AG04449 (cell line): ENCODE measurements around the gene DUSP15.

Experiments used
- CTCF ChIA-PET: fragments of 350-600 bp; formaldehyde crosslinking; extraction: SDS; loops from one replicate; lab custom pipeline; 2021; ENCODE audit warnings: antibody characterized with exemption; lab: Yijun Ruan, JAX
- POLR2A ChIA-PET: fragments of 400-600, 350-600 bp; formaldehyde crosslinking; extraction: SDS; loops from one replicate; lab custom pipeline; 2020; ENCODE audit warnings: antibody characterized with exemption, inconsistent platforms; lab: Yijun Ruan, JAX
- DNase-seq: peaks from one replicate; pipeline ENCODE4 v3.0.0-alpha.2; 2010; ENCODE audit warnings: low read depth, low spot score
- H3K4me3 ChIP-seq: 2 replicates; pipeline ENCODE4 v1.5.1; 2011; ENCODE audit warnings: low read depth, mild to moderate bottlenecking, control low read depth, low read length
- CTCF ChIP-seq: IDR thresholded peaks from one replicate; pipeline ENCODE4 v1.5.1; 2011; ENCODE audit warnings: mild to moderate bottlenecking, moderate library complexity, low read length, control low read depth, inconsistent platforms; ENCODE audit not compliant: insufficient read depth; ENCODE audit errors: missing control alignments

The DUSP15 gene

DNA sequence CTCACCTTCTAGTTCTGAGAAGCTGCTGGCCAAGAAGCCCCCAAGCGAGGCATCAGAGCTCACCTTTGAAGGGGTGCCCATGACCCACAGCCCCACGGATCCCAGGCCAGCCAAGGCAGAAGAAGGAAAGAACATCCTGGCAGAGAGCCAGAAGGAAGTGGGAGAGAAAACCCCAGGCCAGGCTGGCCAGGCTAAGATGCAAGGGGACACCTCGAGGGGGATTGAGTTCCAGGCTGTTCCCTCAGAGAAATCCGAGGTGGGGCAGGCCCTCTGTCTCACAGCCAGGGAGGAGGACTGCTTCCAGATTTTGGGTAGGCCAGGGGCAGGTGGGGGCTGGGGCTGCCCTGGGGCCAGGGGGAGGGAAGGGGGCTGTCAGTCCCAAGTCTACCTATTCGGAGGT lies 48.9 kb downstream of the DUSP15 start:
- ChIA-PET POLR2A (no interaction called here), CTCF (interaction anchor here (0.7 to 12.9 kb wide), 6 partner anchors 12 to 212 kb away, joined by 3 to 242 read pairs (median 44); partner anchors contain the start of genes FOXS1 and PDRG1)
- no peak for DNase-seq
- no peak for TF ChIP-seq CTCF
- no peak overlapping the region for H3K4me3 ChIP-seq

DNA sequence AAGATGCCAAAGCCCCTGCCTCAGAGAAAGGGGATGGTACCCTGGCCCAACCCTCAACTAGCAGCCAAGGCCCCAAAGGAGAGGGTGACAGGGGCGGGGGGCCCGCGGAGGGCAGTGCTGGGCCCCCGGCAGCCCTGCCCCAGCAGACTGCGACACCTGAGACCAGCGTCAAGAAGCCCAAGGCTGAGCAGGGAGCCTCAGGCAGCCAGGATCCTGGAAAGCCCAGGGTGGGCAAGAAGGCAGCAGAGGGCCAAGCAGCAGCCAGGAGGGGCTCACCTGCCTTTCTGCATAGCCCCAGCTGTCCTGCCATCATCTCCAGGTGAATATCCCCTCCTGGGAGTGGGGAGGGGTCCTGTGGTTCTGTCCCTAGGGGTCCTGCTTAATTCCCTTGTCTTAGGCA lies 50.1 kb downstream of the DUSP15 start:
- no peak overlapping the region for H3K4me3 ChIP-seq
- POLR2A ChIA-PET: no interaction called here
- no peak for DNase-seq
- no peak for TF ChIP-seq CTCF
- CTCF ChIA-PET: interaction anchor here (1.0 to 12.9 kb wide), 8 partner anchors 17 to 854 kb away, joined by 3 to 242 read pairs (median 7); partner anchors contain the start of genes C20orf203, FOXS1 and PDRG1

GRCh38 chr20:31819083-31819784 lies 51.1 kb downstream of the DUSP15 start, which contains the start of gene MYLK2:
TSS of gene MYLK2 (plus strand) at chr20:31819356. CDS start at chr20:31819581, 225 bp downstream.
- no peak for TF ChIP-seq CTCF
- ChIA-PET POLR2A (no interaction called here), CTCF (interaction anchor here (0.6 to 12.9 kb wide), 11 partner anchors 13 to 855 kb away, joined by 3 to 242 read pairs (median 5); partner anchors contain the start of genes C20orf203, FOXS1 and PDRG1)

DNA sequence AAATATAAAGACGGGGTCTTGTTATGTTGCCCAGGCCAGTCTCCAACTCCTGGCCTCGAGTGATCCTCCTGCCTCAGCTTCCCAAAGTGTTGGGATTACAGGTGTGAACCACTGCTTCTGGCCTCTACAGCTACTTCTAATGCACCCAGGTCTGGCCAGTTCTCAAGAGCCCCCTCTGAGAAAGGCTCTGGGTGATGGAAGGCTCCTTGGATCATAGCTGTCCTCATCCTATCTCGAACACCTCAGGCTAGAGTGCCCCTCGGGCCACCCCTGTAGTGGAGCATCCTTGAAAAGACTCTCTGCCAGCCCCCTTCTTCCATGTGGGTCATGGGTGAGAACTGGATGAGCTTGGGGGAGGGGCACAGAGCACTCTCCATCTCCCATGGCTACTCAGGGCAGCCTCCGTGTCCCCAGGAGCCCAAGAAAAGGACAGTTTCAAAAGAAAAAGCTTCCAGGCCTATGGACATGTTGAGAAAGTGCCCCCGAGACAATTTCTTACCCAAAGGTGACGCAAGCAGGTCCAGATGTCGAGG lies 51.9 kb downstream of the DUSP15 start:
- ChIA-PET POLR2A (no interaction called here), CTCF (interaction anchor here (0.7 to 12.9 kb wide), 7 partner anchors 13 to 274 kb away, joined by 3 to 242 read pairs (median 11); partner anchors contain the start of genes FOXS1 and PDRG1)
- no peak overlapping the region for H3K4me3 ChIP-seq
- no peak for DNase-seq
- no peak for TF ChIP-seq CTCF

More at GRCh38 chr20:31819083-31819784, 51.1 kb downstream of the DUSP15 start, which contains the start of gene MYLK2:
- no peak within 1 kb of the TSS for H3K4me3 ChIP-seq
- DNase-seq: no peak

- CTCF ChIA-PET: interaction anchor here (0.7 to 12.9 kb wide), 9 partner anchors 7 to 274 kb away, joined by 3 to 242 read pairs (median 11); partner anchors contain the start of genes FOXS1 and PDRG1
- no peak overlapping the region for H3K4me3 ChIP-seq
- POLR2A ChIA-PET: no interaction called here
- DNase-seq: no peak
- no peak for TF ChIP-seq CTCF
These were observed 52.9 kb downstream of the DUSP15 start for GRCh38 chr20:31817461-31817860.

GRCh38 chr20:31816221-31816620 lies 54.1 kb downstream of the DUSP15 start:
- ChIA-PET CTCF (interaction anchor here (0.7 to 12.9 kb wide), 8 partner anchors 8 to 217 kb away, joined by 3 to 242 read pairs (median 12); partner anchors contain the start of genes FOXS1 and PDRG1), POLR2A (no interaction called here)
- H3K4me3 ChIP-seq: no peak overlapping the region
- DNase-seq: no peak
- TF ChIP-seq CTCF: no peak
